Stimulated activated CD8-positive, alpha-beta memory T cell treated with anti-CD3 and anti-CD28 coated beads, Interleukin-4, amount 100 ng/mL, for 48 hours (primary cell): ENCODE data around the gene ANKRD26.
"Not testable (repeated sequence)": the region's sequence is repeated elsewhere in the genome, so short reads cannot be mapped to it uniquely, and the experiment has no call there.

Experiments
- DNase-seq: peaks from one replicate; pipeline ENCODE4 v3.0.0-alpha.2; 2020

Gene ANKRD26

DNA sequence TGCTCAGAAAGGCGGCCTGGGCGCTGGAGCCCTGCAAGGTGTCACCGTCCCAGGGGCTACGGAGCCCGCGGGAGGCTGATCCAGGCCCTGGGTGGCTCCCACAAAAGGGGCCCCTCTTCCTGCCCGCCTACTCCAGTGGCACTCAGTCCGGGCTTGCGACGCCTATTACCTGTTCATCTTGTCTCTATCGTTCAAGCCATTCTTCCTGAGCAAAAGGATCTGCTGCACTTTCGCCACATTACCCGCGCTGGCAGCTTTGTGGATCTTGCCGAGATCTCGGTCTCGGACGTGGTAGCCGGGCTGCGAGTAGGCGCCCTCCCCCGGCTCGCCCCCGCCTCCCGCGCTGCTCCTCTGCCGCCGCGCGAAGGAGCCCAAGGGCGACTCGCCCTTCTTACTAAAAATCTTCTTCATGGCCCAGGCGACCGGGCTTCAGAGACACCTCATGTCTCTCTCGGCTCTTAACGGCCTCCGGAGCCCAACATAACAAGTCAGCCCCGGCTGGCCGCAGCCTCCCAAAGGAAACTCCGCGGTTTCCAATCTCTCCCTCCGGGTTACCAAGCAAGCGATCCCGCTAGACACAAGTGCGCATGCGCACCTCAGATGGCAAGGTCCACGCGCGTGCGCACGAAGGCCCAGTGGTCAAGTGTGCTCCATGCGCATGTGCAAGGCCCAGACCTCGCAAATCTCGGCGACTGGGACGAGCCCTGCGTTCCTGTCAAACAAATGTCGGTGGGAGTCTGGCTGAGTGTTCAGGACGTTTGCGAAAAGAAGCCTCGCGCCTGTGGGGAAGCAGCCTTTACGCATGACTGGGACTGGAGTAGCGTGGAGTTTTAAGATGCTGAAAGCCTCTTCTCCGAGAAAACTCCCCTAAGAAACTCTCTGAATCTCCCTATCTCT, at the start of gene ANKRD26:
Gene ANKRD26 (minus strand): TSS at position 579 of the 897 bp plus-strand sequence. CDS start 168 bp downstream, at position 411.
- DNase-seq: peak; percentile 97

DNA sequence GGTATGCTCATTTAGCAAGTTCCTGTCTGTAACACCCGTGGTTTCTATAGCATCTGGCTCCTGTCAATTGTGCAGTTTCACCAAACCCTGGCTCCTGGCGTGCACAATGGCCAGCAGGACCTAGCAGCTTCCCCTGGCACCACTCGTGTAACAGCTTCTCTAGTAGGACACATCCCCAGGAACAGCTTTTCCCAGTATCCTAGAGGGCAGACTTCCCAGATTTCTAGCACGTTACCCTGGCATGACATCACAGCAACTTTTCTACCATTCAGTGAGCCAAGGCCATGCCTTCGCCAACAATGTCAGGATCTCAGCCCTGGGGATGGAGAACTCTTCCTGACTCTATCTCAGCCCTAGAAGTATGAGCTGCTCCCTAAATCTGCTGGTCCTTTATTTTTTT, 47.4 kb upstream of the ANKRD26 start:
- DNase-seq: no peak

DNA sequence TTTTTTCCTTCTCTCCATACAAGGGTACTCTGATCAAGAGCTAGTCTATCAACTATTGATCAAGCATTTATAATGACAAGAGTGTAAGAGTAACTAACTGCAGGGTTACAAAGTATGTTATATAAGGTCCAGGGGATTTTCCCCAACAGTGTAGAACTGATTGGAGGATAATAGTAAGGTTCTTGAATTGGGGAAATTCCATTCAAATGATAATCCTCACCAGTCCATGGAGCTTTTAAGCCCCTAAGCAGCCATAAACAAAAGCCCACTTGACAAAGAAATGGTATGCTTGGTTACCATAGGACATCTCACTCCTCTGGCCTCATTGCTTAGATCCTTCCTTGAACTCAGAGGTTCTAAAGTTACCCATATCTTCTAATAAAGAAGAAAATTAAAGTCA, 45.6 kb upstream of the ANKRD26 start:
- DNase-seq: no peak

DNA sequence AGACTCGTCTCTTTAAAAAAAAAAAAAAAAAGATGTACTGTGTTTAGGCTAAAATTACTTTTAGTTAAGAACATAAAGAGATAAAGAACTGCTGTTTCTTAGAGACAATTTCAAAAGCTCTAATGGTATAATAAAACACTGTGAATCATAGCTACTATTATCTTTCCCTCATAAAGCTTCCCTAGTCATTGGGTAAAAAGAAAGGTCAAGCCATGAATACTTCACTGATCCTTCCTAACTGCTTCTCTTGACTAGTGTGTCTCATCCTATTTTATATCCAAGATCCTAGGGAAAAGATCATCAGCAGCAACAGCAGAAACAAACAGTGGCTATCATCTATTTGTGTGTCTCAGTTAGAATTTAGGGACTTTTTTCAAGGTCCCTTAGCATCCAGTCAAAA, 43.4 kb upstream of the ANKRD26 start:
- no peak for DNase-seq

DNA sequence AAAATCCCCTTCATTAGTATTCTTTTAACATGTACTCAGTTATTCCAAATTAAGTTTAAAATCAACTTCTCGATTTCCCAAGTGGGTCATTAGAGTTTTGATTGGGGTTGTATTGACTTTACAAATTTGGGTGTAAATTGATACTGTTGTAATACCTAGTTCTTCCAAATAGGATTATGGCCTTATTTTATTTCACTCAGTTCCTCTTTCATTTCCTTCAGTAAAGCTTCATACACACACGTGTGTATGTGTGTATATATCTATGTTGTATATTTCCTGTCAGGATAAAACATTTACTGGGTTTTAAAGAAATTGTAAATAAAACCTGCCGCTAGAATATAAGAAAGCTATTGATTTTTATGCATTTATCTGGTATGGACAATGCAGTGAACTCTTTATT, 38.0 kb upstream of the ANKRD26 start:
- no peak for DNase-seq

DNA sequence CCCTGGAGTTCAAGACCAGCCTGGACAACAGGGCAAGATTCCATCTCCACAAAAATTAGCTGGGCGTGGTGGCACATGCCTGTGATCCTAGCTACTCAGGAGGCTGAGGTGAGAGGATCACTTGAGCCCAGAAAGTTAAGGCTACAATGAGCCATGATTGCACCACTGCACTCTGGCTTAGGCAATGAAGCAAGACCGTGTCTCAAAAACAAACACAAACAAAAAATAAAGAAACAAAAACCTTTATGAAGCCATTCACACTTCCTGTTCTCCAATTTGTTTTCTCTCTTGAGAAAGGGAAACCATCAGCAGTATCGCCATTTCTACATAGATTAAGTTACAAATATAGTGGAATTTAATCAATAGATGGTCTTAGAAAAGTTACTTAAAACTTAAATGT, 34.1 kb upstream of the ANKRD26 start:
- no peak for DNase-seq

DNA sequence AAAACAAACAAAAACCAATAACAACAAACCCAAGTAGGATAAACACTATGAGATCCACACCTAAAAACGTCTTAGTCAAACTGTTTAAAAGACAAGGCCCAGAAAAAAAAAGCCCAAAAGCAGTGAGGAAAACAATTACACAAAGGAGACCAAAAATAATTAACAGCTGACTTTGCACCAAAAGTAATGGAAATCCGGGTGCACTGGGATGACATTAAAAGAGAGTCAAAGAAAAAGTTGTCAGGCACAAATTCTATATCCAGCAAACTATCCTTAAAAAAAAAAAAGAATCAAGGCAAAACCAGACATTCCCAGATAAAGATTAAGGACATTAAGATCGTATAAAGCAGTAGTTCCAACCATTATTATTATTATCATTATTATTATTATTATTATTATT, 7.9 kb upstream of the ANKRD26 start:
- no peak for DNase-seq

DNA sequence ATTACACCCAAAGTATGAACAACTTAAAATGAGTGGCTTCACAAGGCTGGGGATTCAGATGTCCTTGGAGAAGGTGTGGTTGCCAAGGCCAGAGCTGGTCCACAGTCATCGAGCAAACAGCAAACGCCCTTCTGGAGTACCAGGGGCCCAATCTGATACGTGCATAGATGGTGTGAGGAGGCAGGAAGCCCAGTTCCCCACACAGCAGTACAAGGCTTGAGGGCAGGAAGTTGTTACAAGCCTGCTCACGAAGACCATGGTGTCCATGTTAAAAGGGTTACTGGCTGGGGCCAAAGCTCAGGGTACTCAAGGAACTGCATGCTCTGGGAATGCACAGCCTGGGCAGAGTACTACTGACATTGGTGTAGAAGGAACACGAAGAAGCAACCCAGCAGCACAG, 4.6 kb upstream of the ANKRD26 start:
- DNase-seq: no peak

DNA sequence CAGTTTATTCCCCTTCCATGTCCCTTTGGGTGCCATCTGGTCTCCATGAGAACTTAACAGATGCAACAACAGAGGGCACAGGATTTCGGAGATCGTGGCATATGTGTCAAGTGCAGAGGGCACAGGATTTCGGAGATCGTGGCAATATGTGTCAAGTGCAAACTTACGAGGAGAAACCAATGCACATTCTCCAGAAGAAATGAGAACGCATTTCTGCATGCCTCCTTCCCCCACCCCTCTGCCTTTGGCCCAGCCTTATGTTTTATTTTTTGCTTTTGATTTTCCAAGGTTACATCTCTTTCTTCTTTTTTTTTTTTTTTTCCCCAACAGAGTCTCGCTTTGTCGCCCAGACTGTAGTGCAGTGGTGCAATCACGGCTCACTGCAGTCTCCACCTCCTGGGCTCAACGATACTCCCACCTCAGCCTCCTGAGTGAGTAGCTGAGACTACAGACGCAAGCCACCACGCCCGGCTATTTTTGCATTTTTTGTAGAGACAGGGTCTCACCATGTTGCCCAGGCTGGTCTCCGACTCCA, 586 bp upstream of the ANKRD26 start:
- DNase-seq: peak; percentile 45

DNA sequence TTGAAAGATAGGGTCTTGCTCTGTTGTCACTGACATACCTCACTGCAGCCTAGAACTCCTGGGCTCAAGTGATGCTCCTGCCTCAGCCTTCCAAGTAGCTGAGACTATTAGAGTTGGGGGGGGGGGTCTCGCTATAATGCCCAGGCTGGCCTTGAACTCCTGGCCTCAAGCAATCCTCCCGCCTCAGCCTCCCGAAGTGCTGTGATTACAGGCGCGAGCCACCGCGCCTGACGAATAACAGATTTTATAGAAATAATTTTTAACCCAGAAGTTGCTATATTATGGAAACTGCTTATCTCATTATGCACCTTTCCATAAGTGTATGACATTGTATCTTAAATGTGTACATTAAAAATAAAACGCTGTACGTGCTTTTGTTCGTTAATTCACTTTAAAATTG, 846 bp downstream of the ANKRD26 start:
- DNase-seq: no peak

DNA sequence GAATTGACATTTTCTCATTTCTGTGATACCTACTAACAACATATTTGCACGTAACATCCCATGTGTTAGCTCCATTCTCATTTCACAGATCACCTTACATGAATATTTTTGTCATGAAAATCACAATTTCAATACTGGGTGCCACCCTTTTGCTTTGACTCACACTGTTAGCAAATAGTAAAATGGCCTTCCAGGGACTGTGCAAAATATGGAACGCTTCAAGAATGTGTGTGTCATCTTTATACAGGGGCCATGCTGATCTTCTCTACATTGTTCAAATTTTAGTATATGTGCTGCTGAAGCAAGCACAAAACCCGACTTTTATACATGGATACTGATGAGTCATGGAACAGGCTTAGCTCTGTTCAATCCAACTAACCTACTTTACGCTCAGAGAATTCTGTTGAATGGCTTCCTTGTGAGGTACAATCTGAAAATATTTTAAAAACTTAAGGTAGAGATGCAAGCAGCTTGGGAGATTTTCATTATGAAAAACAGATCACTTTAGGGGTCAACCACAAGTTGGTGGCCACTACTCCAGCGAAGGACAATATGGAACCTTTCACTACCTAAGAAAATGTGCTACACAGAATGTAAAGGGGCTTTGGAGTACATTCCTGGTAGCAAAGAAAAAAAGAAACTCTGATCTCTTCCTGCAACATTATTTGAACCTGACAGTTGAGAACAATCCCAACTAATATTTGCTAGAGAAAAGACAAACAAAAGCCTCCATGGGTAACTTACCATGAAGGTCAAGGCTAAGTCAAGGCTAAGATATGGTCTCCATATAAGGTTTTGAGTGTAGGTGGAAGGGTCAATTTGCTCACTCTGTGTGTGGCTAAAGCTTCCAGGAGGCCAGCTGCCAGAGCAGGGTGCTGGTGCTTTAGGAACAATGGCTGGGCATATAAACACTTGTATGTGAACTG, 11.9 kb downstream of the ANKRD26 start:
- DNase-seq: no peak

DNA sequence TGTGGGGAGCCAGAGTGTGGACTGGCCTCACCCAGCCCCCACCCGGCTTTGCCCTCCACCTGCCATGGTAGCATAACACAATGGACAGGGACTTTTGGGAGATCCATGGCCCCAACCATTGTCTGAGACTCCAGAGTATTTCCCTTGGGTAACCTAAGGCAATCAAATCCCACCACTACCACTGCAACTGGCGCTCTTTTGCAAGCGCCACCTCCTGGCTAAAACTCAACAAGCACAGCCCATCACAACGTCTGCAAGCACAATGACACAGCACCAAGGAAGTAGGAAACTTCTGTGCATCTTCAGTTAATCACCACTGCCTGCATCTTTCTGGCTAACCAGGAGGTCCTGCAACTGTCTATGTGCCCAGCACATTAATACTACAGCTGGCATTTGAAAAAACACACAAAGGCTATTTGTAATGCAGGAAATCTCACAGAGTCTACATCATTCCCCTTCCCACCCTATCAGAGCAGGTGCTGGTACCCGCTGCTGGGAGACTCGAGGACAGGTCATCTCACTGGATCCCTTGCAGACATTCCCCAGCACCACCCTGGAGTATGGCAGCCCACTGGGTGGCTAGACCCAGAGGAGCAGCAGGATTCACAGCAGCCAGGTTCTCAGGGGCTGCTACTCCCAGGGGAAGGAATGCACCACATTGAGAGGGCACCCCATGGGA, 27.7 kb downstream of the ANKRD26 start:
- no peak for DNase-seq

DNA sequence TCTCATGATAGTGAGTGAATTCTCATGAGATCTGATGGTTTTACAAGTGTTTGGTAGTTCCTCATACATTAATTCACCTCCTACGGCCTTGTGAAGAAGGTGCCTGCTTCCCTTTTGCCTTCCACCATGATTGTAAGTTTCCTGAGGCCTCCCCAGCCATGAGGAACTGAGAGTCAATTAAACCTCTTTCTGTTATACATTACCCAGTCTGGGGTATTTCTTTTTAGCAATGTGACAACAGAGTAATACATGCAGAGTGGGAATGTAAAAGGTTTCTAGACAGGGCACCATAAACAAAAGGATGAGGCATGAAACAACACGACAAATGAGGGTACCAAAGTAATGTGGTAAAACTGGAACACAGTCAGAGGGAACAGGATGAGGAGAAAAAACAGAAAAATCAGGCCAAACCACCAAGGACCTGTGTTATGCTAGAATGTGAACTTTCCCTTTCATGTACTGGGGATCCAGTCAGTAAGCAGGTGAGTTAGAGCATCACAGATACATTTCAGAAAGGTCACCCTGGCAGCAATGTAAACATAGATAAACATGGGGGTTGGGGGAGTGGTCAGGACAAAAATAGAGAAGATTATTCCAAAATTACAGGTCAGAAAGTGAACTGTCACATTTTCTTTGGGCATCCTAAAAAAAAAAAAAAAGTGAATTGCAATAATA, 31.9 kb downstream of the ANKRD26 start:
- no peak for DNase-seq

DNA sequence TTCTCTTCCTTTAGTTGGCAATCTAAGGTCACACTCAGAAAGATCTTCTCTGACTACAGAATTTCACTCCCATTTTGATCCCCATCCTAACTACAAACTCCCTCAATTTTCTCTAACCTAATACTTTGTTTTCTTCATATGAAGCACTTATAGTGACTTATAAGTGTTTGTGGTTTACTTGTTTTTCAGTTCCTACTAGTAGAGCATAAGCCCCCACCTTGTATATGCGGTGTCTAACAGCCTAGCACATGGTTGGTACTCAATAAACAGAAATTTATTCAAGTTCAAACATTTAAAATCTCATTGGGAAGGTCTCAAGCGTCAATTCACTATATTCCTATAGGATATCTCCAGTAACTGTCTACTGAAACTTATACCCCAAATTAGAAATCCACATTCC, 35.2 kb downstream of the ANKRD26 start:
- no peak for DNase-seq

DNA sequence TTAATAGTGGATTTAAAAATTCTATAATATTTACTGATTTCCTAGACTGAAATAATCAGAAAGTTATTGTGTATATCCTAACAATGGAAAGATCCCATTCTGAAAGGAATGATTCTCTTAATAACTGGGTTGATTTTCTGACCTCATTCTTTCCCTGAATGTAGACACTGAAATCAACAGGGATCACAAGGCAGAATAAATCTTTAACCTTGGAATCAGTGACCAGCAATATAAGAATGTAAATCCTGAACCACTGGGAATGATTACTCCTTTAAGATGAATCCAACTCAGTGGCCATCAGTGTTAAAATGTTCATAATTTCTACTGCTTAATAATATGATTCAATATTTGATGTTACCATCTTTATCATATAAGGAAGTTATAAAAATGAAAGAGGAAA, 47.6 kb downstream of the ANKRD26 start:
- no peak for DNase-seq

DNA sequence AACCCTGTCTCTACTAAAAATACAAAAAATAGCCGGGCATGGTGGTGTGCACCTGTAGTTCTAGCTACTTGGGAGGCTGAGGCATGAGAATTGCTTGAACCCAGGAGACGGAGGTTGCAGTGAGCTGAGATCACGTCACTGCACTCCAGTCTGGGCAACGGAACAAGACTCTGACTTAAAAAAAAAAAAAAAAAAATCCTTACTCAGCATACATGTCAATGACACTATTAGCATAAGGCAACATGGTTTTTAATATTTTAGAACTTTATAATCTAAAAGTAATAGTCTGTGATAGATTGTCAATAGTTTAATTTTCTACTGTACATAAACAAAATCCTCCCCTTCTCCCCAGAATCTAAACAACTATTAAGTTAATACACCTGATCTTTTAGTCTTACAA, 55.0 kb downstream of the ANKRD26 start:
- DNase-seq: not testable (repeated sequence)

DNA sequence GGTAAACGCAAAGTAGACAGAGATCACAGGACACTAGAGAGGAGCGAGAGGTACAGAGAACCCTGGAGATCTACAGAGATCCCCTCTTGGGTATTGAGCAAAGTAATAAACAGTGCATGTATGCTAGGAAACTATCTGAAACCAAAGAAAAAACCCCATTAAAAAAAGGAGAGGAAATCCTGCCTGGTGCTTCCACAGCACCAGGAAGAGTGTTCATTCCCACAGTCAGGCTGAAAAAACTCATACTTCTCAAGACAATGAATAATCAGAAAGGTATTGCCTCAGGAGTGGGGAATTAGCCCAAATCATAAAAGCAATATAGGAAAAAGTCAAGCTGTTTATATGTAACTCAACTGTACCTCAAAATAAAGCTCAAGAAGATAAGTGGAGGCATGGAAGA, 59.1 kb downstream of the ANKRD26 start:
- no peak for DNase-seq

DNA sequence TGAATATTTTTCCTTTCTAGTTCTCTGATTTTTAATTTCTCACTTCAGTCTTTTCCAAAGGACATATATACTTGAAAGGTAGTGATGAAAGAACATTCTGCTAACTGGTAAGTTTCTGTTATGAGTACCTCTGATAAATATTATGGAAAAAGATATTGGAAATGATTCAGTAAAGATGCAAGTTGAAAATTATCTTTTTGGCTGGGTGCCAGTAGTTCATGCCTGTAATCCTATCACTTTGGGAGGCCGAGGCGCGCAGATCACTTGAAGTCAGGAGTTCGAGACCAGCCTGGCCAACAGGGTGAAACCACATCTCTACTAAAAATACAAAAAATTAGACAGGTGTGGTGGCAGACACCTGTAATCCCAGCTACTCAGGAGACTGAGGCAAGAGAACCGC, 62.1 kb downstream of the ANKRD26 start:
- no peak for DNase-seq

DNA sequence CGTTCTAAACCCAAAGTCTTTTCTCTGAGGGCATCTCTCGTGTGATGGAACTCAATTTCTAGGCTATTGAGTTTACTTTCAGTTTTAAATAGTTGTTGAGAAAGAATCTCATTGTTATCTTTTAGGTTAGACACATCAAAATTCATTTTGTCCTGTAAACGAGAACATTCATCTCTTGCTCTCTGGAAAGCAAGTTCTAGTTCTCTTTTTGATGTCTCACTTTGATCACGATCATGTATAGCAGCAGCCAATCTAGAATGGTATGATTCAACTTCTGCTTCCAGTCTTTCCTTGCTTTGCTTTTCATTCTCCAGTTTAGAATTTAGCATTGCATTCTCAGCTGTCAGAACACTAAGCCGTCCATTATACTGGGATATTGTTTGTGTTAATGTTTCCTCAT, 65.1 kb downstream of the ANKRD26 start:
- DNase-seq: no peak

DNA sequence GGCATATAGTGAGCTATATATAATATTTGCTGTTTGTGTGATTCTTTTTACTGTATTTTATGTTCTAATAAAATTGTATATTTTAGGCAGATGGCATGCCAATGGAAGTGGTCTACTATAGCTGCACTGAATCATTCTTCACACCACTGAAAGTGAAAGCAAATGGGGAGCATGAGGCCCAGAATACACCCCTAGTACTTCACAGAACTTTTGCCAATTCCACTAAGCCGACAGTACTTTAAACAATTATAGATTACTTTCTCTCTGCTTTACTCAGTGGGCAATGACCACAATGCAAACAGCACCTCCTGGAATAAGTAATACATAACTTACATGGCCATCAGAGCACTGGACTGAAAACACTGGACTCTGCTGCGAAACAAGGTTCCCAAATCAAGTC, 70.2 kb downstream of the ANKRD26 start:
- DNase-seq: no peak

DNA sequence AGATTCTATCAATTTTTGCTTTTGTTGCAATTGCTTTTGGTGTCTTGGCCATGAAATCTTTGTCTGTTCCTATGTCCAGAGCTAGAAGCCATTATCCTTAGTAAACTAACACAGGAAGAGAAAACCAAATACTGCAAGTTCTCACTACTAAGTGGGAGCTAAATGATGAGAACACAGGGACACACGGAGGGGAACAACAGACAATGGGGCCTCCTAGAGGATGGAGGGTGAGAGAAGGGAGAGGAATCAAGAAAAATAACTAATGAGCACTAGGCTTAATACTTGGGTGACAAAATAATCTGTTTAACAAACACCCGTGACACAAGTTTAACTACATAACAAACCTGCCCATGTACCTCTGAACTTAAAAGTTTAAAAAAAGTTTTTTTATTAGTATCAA, 78.2 kb downstream of the ANKRD26 start:
- no peak for DNase-seq

DNA sequence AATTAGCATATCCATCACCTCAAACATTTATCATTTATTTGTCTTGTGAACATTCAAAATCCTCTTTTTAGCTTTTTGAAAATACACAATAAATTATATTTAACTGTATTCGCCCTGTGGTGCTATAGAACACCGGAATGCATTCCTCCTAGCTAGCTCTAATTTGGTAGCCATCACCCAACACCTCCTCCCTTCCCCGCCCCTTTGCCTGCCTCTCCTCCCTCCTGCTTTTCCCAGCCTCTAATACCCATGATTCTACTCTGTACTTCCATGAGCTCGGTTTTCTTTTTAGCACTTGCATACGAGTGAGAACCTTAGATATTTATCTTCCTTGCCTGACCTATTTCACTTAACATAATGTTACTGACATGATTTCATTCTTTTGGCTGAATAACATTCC, 80.1 kb downstream of the ANKRD26 start:
- DNase-seq: no peak
